GM18907 (cell line): ENCODE data around the gene LHFPL2.
"Not testable (repeated sequence)": the region's sequence is repeated elsewhere in the genome, so short reads cannot be mapped to it uniquely, and the experiment has no call there.

Experiments
- ATAC-seq: cut with Tn5 transposase; IDR thresholded peaks from one replicate; pipeline ENCODE4 v1.9.1; 2021; ENCODE audit warnings: mild to moderate bottlenecking, moderate library complexity; ENCODE audit not compliant: unreplicated experiment

The LHFPL2 gene

GRCh38 chr5:78666975-78667374, 18.4 kb upstream of the LHFPL2 start:
- ATAC-seq, result not testable (repeated sequence)

- ATAC-seq, result no peak
Measured at GRCh38 chr5:78666041-78666444, 17.5 kb upstream of the LHFPL2 start.

- no peak for ATAC-seq
Measured at GRCh38 chr5:78665534-78665933, 17.0 kb upstream of the LHFPL2 start.

- ATAC-seq, result no peak
Measured at GRCh38 chr5:78662323-78662722, 13.8 kb upstream of the LHFPL2 start.

GRCh38 chr5:78661691-78662090, 13.1 kb upstream of the LHFPL2 start:
- peak; percentile 65 for ATAC-seq

DNA sequence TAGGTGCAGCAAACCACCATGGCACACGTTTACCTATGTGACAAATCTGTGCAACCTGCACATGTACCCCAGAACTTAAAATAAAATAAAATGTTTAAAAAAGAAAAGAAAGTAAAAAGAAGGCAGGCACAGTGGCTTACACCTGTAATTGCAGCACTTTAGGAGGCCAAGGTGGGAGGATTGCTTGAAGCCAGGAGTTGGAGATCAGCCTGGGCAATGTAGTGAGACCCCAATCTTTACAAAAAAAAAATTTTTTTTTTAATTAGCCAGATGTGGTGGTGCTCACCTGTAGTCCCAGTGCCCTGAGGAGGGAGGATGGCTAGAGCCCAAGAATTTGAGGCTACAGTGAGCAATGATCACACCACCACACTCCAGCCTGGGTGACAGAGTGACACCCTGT, 12.5 kb upstream of the LHFPL2 start:
- ATAC-seq, result no peak

DNA sequence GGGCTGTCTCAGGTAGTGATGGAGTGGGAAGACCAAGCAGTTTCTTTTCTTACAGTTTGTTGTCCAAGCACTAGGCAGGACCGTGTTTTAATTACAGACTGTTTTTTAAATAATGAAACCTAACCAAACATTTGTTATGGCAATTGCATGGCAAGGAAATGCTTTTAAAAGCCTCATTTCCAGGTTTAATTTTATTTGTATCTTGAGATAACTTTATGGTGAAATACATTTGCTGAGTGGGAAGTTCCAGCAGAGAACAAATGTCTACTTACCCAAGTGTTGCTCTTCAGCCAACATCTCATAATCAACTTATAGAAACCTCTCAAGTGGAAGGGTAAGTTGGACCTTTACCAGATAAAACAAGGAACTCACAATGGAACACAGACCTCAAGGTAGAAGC, 11.8 kb upstream of the LHFPL2 start:
- no peak for ATAC-seq

- no peak for ATAC-seq
Measured at GRCh38 chr5:78659714-78660113, 11.1 kb upstream of the LHFPL2 start.

- no peak for ATAC-seq
Measured at GRCh38 chr5:78659114-78659513, 10.5 kb upstream of the LHFPL2 start.

DNA sequence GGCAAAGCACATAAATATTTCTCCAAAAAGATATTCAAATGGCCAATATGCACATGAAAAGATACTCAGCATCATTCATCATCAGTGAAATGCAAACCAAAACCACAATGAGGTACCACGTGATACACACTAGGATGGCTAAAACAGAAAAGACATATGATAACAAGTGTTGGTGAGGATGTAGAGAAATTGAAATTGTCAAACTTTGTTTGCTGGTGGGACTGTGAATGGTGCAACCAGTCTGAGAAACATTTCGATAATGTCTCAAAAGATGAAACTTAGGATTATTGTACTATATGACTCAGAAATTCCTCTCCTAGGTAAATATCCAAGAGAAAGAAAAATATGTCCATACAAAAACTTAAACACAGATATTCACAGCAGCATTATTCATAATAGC, 8.6 kb upstream of the LHFPL2 start:
- ATAC-seq, result no peak

DNA sequence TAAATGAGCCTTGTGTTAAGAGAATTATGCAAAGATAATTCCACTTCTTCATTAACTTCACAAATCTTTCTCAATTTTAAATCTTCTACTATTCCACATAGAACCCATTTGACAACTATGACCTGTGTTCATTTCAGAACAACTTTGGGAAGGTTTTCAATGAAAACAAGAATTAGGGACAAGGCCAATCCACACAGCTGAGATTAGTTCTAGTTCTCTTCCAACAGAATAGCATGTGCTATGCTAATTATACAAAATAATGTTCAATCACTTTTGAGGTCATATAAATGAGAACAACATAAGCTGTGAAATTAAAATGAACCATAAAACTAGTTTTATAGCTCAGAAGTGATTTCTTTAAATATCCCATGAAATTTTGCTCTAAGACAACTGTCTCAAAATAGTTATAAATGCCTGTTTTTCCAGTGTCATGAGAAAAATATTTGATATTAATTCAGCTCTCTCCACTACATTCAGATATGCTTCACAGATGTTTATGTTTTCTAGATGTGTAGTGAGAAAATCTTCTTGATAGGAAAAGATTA, 7.2 kb upstream of the LHFPL2 start:
- ATAC-seq, result no peak

GRCh38 chr5:78654386-78654785, 5.8 kb upstream of the LHFPL2 start:
- ATAC-seq, result no peak

- ATAC-seq, result no peak
Measured at GRCh38 chr5:78653681-78654366, 5.3 kb upstream of the LHFPL2 start.

- no peak for ATAC-seq
Measured at GRCh38 chr5:78653031-78653430, 4.5 kb upstream of the LHFPL2 start.

- no peak for ATAC-seq
Measured at GRCh38 chr5:78651468-78651867, 2.9 kb upstream of the LHFPL2 start.

DNA sequence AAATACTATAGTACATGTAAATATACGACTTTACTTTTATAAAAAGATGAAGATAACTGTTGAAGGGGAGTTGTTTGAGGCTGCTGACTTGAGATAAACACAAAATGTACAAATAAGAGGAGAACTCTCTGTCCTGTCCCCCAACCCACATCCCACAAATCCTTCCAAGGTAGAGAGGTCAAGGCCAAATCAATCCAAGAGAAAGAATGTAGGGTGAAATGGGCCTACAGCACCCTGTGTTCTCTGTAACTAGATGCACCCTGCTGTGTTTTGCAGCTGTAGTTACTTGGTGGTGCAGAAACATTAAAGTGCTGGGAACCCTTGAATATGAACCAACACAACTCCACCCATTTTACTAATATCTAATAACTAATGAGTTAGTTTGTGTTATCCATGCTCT, 2.0 kb upstream of the LHFPL2 start:
- ATAC-seq, result no peak

GRCh38 chr5:78649861-78650496, 1.4 kb upstream of the LHFPL2 start:
- ATAC-seq, result no peak

DNA sequence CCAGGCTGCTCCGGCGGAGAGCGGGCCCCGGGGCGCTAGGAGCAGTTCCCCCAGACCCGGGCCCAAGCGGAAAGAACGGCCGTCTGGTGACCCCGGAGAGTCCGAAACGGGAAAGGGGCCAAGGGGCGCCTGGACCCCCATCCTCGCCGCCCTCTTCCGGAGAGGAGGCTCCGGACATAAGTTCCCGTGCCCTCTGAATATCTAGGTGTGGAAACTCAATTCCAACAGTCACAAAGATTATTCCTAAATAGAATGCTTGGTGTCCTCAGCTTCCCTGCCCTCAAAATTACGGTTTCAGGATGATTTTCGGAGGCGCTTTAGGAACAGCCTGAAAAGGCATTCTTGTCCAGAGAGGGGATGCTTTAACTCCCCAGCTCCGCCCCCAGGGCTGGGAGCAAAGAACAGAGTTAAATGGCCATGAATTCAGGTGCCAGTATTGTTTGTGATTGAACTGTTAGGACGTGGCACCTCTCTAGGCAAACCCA, 681 bp upstream of the LHFPL2 start:
- no peak for ATAC-seq

GRCh38 chr5:78647838-78648358, 674 bp downstream of the LHFPL2 start:
- ATAC-seq, result peak; percentile 36

- ATAC-seq, result no peak
Measured at GRCh38 chr5:78647351-78647818, 1.2 kb downstream of the LHFPL2 start.

GRCh38 chr5:78644741-78645300, 3.8 kb downstream of the LHFPL2 start:
- ATAC-seq, result no peak

GRCh38 chr5:78644129-78644528, 4.4 kb downstream of the LHFPL2 start:
- ATAC-seq, result no peak
